WTC11 (cell line): ENCODE results near the gene TIMP2. TPM values are rescaled to one million over a fixed set of nuclear protein-coding genes. Genes with fewer than 3 reads are reported as not detected.
"Not testable (repeated sequence)": the region's sequence is repeated elsewhere in the genome, so short reads cannot be mapped to it uniquely, and the experiment has no call there.

Experiments used
- ATAC-seq: fragments of 200-7000 bp; cut with Tn5 transposase; 2 replicates; pipeline ENCODE4 v1.10.0; 2021; ENCODE audit warnings: mild to moderate bottlenecking, moderate library complexity
- CTCF ChIA-PET: fragments of 300-600 bp; sonication (Branson Sonifier 250); formaldehyde crosslinking; loops from one replicate; lab custom pipeline; 2021; ENCODE audit warnings: antibody characterized with exemption; lab: Charles Lee
- POLR2A ChIA-PET: fragments of 350-600 bp; sonication (Branson Sonifier 250); formaldehyde crosslinking; loops from one replicate; lab custom pipeline; 2021; ENCODE audit warnings: antibody characterized with exemption; lab: Charles Lee
- DNase-seq: peaks from one replicate; pipeline ENCODE4 v3.0.0; 2021; ENCODE audit warnings: low spot score
- H3K27ac Mint-ChIP-seq: 2 replicates; pipeline ENCODE4 v1.8.0; 2021; ENCODE audit warnings: mixed read lengths
- H3K27me3 Mint-ChIP-seq: 2 replicates; pipeline ENCODE4 v1.8.0; 2021; ENCODE audit warnings: low read depth, mild to moderate bottlenecking, moderate library complexity, mixed read lengths
- H3K36me3 Mint-ChIP-seq: 2 replicates; pipeline ENCODE4 v1.8.0; 2021; ENCODE audit warnings: mixed read lengths
- H3K4me1 Mint-ChIP-seq: 2 replicates; pipeline ENCODE4 v1.8.0; 2022; ENCODE audit warnings: mixed read lengths
- H3K4me3 Mint-ChIP-seq: 2 replicates; pipeline ENCODE4 v1.8.0; 2021; ENCODE audit warnings: mild to moderate bottlenecking, moderate library complexity, mixed read lengths
- H3K9me3 Mint-ChIP-seq: 2 replicates; pipeline ENCODE4 v1.8.0; 2021; ENCODE audit warnings: mixed read lengths
- CREM ChIP-seq: sonication (generic); formaldehyde crosslinking; IDR thresholded peaks from 2 replicates; pipeline ENCODE4 v1.8.1; 2022; ENCODE audit warnings: mild to moderate bottlenecking, missing genetic modification reagents, moderate library complexity
- E2F1 ChIP-seq: sonication (generic); formaldehyde crosslinking; IDR thresholded peaks from 2 replicates; pipeline ENCODE4 v1.8.0; 2022; ENCODE audit warnings: mild to moderate bottlenecking, missing genetic modification reagents
- ELF4 ChIP-seq: sonication (generic); formaldehyde crosslinking; IDR thresholded peaks from 2 replicates; pipeline ENCODE4 v1.8.1; 2022; ENCODE audit warnings: low read depth, mild to moderate bottlenecking, moderate library complexity, missing genetic modification reagents
- ESRRA ChIP-seq: sonication (generic); formaldehyde crosslinking; IDR thresholded peaks from 2 replicates; pipeline ENCODE4 v1.8.1; 2022; ENCODE audit warnings: mild to moderate bottlenecking, missing genetic modification reagents, borderline replicate concordance
- FOXJ3 ChIP-seq: sonication (generic); formaldehyde crosslinking; IDR thresholded peaks from 2 replicates; pipeline ENCODE4 v1.9.0; 2021; ENCODE audit warnings: missing genetic modification reagents, mild to moderate bottlenecking, borderline replicate concordance
- MXD4 ChIP-seq: fragments of 250-450 bp; sonication (Bioruptor Pico); IDR thresholded peaks from 2 replicates; pipeline ENCODE4 v1.8.0; 2021; ENCODE audit warnings: mild to moderate bottlenecking, moderate library complexity, borderline replicate concordance
- NFE2L1 ChIP-seq: sonication (generic); formaldehyde crosslinking; IDR thresholded peaks from 2 replicates; pipeline ENCODE4 v1.8.1; 2023; ENCODE audit warnings: missing genetic modification reagents
- NFYB ChIP-seq: sonication (generic); formaldehyde crosslinking; conservative IDR thresholded peaks from 2 replicates; pipeline ENCODE4 v1.8.0; 2022; ENCODE audit warnings: low read depth, missing genetic modification reagents
- NR2C2 ChIP-seq: sonication (generic); formaldehyde crosslinking; IDR thresholded peaks from 2 replicates; pipeline ENCODE4 v1.8.0; 2022; ENCODE audit warnings: mild to moderate bottlenecking, missing genetic modification reagents
- OVOL2 ChIP-seq: fragments of 250-450 bp; sonication (Bioruptor Pico); IDR thresholded peaks from 2 replicates; pipeline ENCODE4 v1.9.0; 2021; ENCODE audit warnings: mild to moderate bottlenecking, borderline replicate concordance
- TEAD4 ChIP-seq: sonication (generic); formaldehyde crosslinking; IDR thresholded peaks from 2 replicates; pipeline ENCODE4 v1.8.0; 2022; ENCODE audit warnings: mild to moderate bottlenecking, missing genetic modification reagents
- ZNF317 ChIP-seq: sonication (generic); formaldehyde crosslinking; IDR thresholded peaks from 2 replicates; pipeline ENCODE4 v1.8.1; 2023; ENCODE audit warnings: low read depth, mild to moderate bottlenecking, moderate library complexity, missing genetic modification reagents, borderline replicate concordance
- ZNF416 ChIP-seq: fragments of 250-450 bp; sonication (Bioruptor Pico); IDR thresholded peaks from 2 replicates; pipeline ENCODE4 v1.9.0; 2021; ENCODE audit warnings: mild to moderate bottlenecking, inconsistent platforms
- total RNA-seq: library from RNA; stranded (reverse); gene quantifications from 3 replicates; pipeline ENCODE4 v1.2.3, GENCODE V29; 2021
- TF ChIP-seq, protein P1 (sequence below): sonication (generic); formaldehyde crosslinking; IDR thresholded peaks from 2 replicates; pipeline ENCODE4 v1.8.1; 2023; ENCODE audit warnings: mild to moderate bottlenecking, missing genetic modification reagents, moderate library complexity
- TF ChIP-seq, protein P2 (sequence below): fragments of 250-450 bp; sonication (Bioruptor Pico); IDR thresholded peaks from 2 replicates; pipeline ENCODE4 v1.9.0; 2021; ENCODE audit warnings: moderate library complexity, mild to moderate bottlenecking, inconsistent platforms, borderline replicate concordance

Gene TIMP2
- total RNA-seq, 1 experiment from 2014 or later, result 37.1 TPM

DNA sequence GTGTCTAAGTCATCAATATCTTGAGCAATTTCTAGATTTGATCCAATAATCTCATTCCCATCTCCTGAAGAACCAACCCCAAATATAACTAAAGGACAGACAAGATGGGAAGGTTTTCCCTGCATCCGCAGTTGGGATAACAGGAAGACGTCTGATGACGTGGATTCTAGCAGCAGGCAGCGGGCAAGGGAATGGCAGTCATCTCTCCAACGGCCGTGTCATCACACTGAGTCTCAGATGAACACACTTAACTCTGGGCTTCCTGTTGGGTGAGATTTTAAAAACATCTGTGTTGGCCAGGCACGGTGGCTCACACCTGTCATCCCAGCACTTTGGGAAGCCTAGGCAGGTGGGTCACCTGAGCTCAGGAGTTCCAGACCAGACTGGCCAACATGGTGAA is 20.9 kb upstream of the TIMP2 start:
- CTCF ChIA-PET, result interaction anchor here (1.0 to 1.3 kb wide), 2 partner anchors 25 to 80 kb away, joined by 4 read pairs; no protein-coding TSS in a partner anchor
- peaks cover 13% of the 10 kb centered on the region for H3K36me3 Mint-ChIP-seq
- POLR2A ChIA-PET, result no interaction called here

GRCh38 chr17:78945455-78945854 is 20.3 kb upstream of the TIMP2 start:
- H3K9me3 Mint-ChIP-seq, POLR2A ChIA-PET, DNase-seq, H3K27me3 Mint-ChIP-seq, ATAC-seq, H3K27ac Mint-ChIP-seq, H3K36me3 Mint-ChIP-seq, H3K4me1 Mint-ChIP-seq, H3K4me3 Mint-ChIP-seq: not testable (repeated sequence)
- CTCF ChIA-PET, result interaction anchor here (0.6 to 1.3 kb wide), 3 partner anchors 26 to 262 kb away, joined by 3 to 4 read pairs (median 3); no protein-coding TSS in a partner anchor

More for the DNA sequence above, 20.9 kb upstream of the TIMP2 start:
- Mint-ChIP-seq H3K4me1 (no peaks in the 10 kb centered on the region), H3K27me3 (peaks cover 5% of the 10 kb centered on the region), H3K27ac (no peak overlapping the region), H3K4me3 (no peak overlapping the region), H3K9me3 (peaks cover 14% of the 10 kb centered on the region)
- DNase-seq, result no peak
- no peak for ATAC-seq
- no peak for TF ChIP-seq ESRRA (CRISPR knock-in tag)

GRCh38 chr17:78944956-78945355 is 19.8 kb upstream of the TIMP2 start:
- peaks cover 2% of the 10 kb centered on the region for H3K9me3 Mint-ChIP-seq
- H3K27ac Mint-ChIP-seq, result no peak overlapping the region
- ChIA-PET POLR2A (no interaction called here), CTCF (interaction anchor here (0.6 to 1.3 kb wide), 3 partner anchors 26 to 263 kb away, joined by 3 to 4 read pairs (median 3); no protein-coding TSS in a partner anchor)
- no peaks in the 10 kb centered on the region for H3K4me1 Mint-ChIP-seq
- peaks cover 2% of the 10 kb centered on the region; the same call in 1 of the 2 replicates for H3K36me3 Mint-ChIP-seq
- H3K27me3 Mint-ChIP-seq, result no peaks in the 10 kb centered on the region
- TF ChIP-seq CREM (CRISPR knock-in tag) (no peak), OVOL2 (CRISPR knock-in tag) (no peak), MXD4 (CRISPR knock-in tag) (no peak)
- TF ChIP-seq, protein P1, sequence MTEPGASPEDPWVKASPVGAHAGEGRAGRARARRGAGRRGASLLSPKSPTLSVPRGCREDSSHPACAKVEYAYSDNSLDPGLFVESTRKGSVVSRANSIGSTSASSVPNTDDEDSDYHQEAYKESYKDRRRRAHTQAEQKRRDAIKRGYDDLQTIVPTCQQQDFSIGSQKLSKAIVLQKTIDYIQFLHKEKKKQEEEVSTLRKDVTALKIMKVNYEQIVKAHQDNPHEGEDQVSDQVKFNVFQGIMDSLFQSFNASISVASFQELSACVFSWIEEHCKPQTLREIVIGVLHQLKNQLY (CRISPR knock-in tag), result no peak
- DNase-seq, result no peak
- H3K4me3 Mint-ChIP-seq, result no peak overlapping the region
- no peak for ATAC-seq

- no peaks in the 10 kb centered on the region for H3K9me3 Mint-ChIP-seq
- no peak for DNase-seq
- H3K27me3 Mint-ChIP-seq, result no peaks in the 10 kb centered on the region
- TF ChIP-seq E2F1 (CRISPR knock-in tag) (no peak), ZNF416 (CRISPR knock-in tag) (no peak), MXD4 (CRISPR knock-in tag) (no peak), TEAD4 (CRISPR knock-in tag) (no peak), ZNF317 (CRISPR knock-in tag) (no peak), FOXJ3 (CRISPR knock-in tag) (no peak), NFYB (CRISPR knock-in tag) (no peak), NFE2L1 (no peak), ELF4 (CRISPR knock-in tag) (no peak), NR2C2 (no peak)
- TF ChIP-seq, protein P2, sequence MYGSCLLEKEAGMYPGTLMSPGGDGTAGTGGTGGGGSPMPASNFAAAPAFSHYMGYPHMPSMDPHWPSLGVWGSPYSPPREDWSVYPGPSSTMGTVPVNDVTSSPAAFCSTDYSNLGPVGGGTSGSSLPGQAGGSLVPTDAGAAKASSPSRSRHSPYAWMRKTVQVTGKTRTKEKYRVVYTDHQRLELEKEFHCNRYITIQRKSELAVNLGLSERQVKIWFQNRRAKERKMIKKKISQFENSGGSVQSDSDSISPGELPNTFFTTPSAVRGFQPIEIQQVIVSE (CRISPR knock-in tag), result no peak
- TF ChIP-seq, all 79 proteins: peak for 0
- no peaks in the 10 kb centered on the region for H3K36me3 Mint-ChIP-seq
- H3K4me3 Mint-ChIP-seq, result no peak overlapping the region
- POLR2A ChIA-PET, result no interaction called here
- H3K27ac Mint-ChIP-seq, result no peak overlapping the region
- CTCF ChIA-PET, result no interaction called here
- H3K4me1 Mint-ChIP-seq, result no peaks in the 10 kb centered on the region
- ATAC-seq, result no peak
These were observed 18.8 kb upstream of the TIMP2 start for GRCh38 chr17:78944026-78944425.
